Common myeloid progenitor, CD34-positive (primary cell): ENCODE data around the gene PLBD1.

Source experiments
- CTCF ChIA-PET: fragments of 350-600 bp; sonication (Branson Sonifier 250); formaldehyde crosslinking; loops from one replicate; lab custom pipeline; 2021; ENCODE audit warnings: antibody characterized with exemption; lab: Charles Lee
- POLR2A ChIA-PET: fragments of 350-600 bp; sonication (Branson Sonifier 250); formaldehyde crosslinking; loops from one replicate; lab custom pipeline; 2021; ENCODE audit warnings: antibody characterized with exemption; lab: Charles Lee
- DNase-seq, 3 donors: peaks; one replicate each; pipeline versions ENCODE4 v3.0.0 to v3.0.0-alpha.2; 2013
- H3K27ac ChIP-seq, 2 experiments: 1 replicate in 1 of 2; 2 replicates in 1 of 2; pipeline ENCODE4 v1.7.0; 2013; ENCODE audit warnings: inconsistent platforms in 2 of 2, low read length in 2 of 2, mild to moderate bottlenecking in 2 of 2, low read depth in 1 of 2, moderate library complexity in 1 of 2; ENCODE audit not compliant: severe bottlenecking in 2 of 2, insufficient read depth in 1 of 2, poor library complexity in 1 of 2
- H3K27me3 ChIP-seq, 5 experiments: replicated peaks in 2 of 5; 1 replicate in 3 of 5; 2 replicates in 2 of 5; pipeline versions ENCODE4 v1.6.1 to v1.7.0; 2013; ENCODE audit warnings: low read length in 4 of 5, mild to moderate bottlenecking in 2 of 5, moderate library complexity in 2 of 5, inconsistent platforms in 1 of 5; ENCODE audit not compliant: insufficient read depth in 5 of 5, control insufficient read depth in 4 of 5
- H3K36me3 ChIP-seq, 4 experiments: 1 replicate in 2 of 4; 2 replicates in 2 of 4; pipeline versions ENCODE4 v1.6.1 to v1.7.0; 2013; ENCODE audit warnings: low read length in 3 of 4, control low read depth in 1 of 4, mild to moderate bottlenecking in 1 of 4; ENCODE audit not compliant: control insufficient read depth in 4 of 4, insufficient read depth in 4 of 4
- H3K4me1 ChIP-seq, 4 experiments: 1 replicate in 3 of 4; 2 replicates in 1 of 4; pipeline versions ENCODE4 v1.6.1 to v1.7.1; 2013; ENCODE audit warnings: low read length in 3 of 4, mild to moderate bottlenecking in 3 of 4, control low read depth in 1 of 4, inconsistent platforms in 1 of 4, moderate library complexity in 1 of 4; ENCODE audit not compliant: control insufficient read depth in 4 of 4, insufficient read depth in 4 of 4; ENCODE audit errors: control extremely low read depth in 1 of 4
- H3K4me3 ChIP-seq, 7 experiments: 1 replicate in 4 of 7; 2 replicates in 3 of 7; pipeline versions ENCODE4 v1.5.1 to v1.7.0; 2013; ENCODE audit warnings: mild to moderate bottlenecking in 7 of 7, low read length in 6 of 7, moderate library complexity in 6 of 7, inconsistent platforms in 2 of 7, low read depth in 2 of 7, control low read depth in 1 of 7; ENCODE audit not compliant: insufficient read depth in 4 of 7, control insufficient read depth in 1 of 7; ENCODE audit errors: extremely low read depth in 1 of 7
- H3K9me3 ChIP-seq, 5 experiments: 1 replicate in 4 of 5; 2 replicates in 1 of 5; pipeline versions ENCODE4 v1.6.1 to v1.7.1; 2013; ENCODE audit warnings: low read length in 4 of 5, mild to moderate bottlenecking in 2 of 5, inconsistent platforms in 1 of 5, low read depth in 1 of 5, moderate library complexity in 1 of 5; ENCODE audit not compliant: control insufficient read depth in 4 of 5, insufficient read depth in 2 of 5; ENCODE audit errors: control extremely low read depth in 1 of 5
- WGBS: methylation state at CpG from one replicate; pipeline ENCODE4 v1.1.5; 2013; ENCODE audit not compliant: insufficient coverage; 5-methylcytosine and 5-hydroxymethylcytosine counted together

Gene PLBD1

DNA sequence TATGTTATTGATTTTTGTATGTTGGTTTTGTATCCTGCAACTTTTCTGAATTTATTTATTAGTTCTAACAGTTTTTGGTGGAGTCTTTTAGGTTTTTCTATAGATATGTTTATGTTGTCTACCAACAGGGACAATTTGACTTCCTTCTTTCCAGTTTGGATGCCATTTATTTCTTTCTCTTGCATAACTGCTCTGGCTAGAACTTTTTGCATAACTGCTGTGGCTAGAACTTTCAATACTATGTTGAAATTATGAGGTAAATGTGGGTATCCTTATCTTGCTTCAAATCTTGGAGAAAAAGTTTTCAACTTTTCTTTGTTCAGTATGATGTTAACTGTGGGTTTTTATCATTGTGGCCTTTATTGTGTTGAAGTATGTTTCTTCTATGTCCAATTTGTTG lies 39.9 kb upstream of the PLBD1 start:
- Histone ChIP-seq H3K27ac (no peak overlapping the region), H3K27me3 (no peaks in the 10 kb centered on the region), H3K9me3 (peaks cover 0 to 43% (median 6%) of the 10 kb centered on the region in 5 experiments), H3K36me3 (no peaks in the 10 kb centered on the region), H3K4me1 (no peaks in the 10 kb centered on the region), H3K4me3 (no peak overlapping the region)
- ChIA-PET POLR2A (no interaction called here), CTCF (no interaction called here)
- DNase-seq: peak in 2 of 3 donors; percentile 15 to 16

DNA sequence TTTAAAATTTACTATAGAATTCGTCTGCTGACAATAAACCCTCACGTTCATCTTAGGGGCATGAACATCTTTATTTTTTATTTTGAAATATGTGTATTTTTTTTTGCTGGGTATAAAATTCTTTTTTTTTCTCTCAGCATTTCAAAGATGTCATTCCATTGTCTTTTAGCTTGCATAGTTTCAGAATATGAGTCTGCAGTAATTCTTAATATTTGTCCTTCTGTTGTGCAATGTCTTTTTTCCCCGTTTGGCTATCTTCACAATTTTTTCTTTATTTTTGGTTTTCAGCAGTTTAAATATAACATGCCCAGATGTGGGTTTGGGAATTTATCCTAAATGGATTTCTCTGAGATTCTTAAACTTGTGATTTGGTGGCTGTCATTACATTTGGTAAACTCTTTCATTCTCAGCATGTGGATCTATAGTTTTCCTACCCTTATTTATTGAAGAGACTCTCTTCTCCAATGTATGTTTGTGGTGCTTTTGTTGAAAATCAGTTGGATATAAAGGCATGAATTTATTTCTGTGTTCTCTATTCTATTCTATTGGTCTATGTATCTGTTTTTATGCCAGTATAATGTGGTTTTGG lies 37.8 kb upstream of the PLBD1 start:
- H3K27ac ChIP-seq: no peak overlapping the region
- WGBS: no CpG with 5 or more reads among the region's 3 CpGs
- H3K36me3 ChIP-seq: no peaks in the 10 kb centered on the region
- H3K4me3 ChIP-seq: no peak overlapping the region
- ChIA-PET CTCF (no interaction called here), POLR2A (no interaction called here)
- DNase-seq: peak in 2 of 3 donors; percentile 19 to 36
- peaks cover 0 to 28% (median 5%) of the 10 kb centered on the region in 5 experiments for H3K9me3 ChIP-seq
- no peaks in the 10 kb centered on the region for H3K27me3 ChIP-seq
- H3K4me1 ChIP-seq: no peaks in the 10 kb centered on the region

DNA sequence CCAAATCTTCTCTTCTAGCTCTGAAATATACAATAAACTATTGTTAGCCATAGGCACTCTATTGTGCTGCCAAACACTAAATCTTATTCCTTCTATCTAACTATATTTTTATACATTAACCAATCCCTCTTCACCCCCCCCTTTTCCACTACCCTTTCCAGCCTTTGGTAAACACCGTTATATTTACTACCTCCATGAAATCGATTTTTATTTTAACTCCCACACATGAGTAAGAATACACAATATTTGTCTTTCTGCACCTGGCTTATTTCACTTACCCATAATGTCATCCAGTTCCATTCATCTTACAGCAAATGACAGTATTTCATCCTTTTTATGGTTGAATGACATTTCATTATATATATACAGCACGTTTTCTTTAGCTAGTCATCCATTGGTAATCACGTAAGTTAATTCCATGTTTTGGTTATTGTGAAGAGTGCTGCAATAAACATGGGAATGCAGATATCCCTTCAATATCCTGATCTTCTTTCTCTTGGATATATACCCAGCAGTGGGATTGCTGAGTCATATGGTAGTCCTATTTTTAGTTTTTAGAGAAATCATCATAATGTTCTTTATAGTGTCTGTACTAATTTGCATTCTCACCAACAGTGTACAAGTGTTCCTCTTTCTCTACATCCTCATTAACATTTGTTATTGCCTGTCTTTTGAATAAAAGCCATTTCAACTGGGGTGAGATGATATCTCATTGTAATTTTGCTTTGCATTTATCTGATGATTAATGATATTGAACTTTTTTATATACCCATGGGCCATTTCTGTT lies 34.2 kb upstream of the PLBD1 start:
- WGBS: 100% methylated on average over 2 of the region's 4 CpGs
- POLR2A ChIA-PET: no interaction called here

DNA sequence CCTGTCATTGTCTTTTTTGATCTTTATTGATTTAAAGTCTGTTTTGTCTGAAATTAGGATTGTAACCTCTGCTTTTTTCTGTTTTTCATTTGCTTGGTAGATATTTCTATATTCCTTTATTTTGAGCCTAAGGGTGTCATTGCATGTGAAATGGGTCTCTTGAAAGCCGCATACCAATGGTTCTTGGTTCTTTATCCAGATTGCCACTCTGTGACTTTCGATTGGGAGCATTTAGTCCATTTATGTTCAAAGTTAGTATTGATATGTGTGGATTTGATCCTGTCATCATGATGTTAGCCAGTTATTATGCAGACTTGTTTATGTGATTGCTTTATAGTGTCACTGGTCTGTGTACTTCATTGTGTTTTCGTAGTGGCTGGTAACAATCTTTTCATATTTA lies 29.8 kb upstream of the PLBD1 start:
- H3K36me3 ChIP-seq: no peaks in the 10 kb centered on the region
- ChIA-PET CTCF (interaction anchor here (1.5 kb wide), 1 partner anchor 22 kb away, joined by 3 read pairs; no protein-coding TSS in a partner anchor), POLR2A (no interaction called here)
- H3K4me3 ChIP-seq: no peak overlapping the region
- no peak overlapping the region for H3K27ac ChIP-seq
- 100% methylated on average over 1 of the region's 3 CpGs for WGBS
- no peaks in the 10 kb centered on the region for H3K27me3 ChIP-seq
- H3K4me1 ChIP-seq: no peaks in the 10 kb centered on the region
- no peak for DNase-seq
- H3K9me3 ChIP-seq: peaks cover 0 to 17% (median 2%) of the 10 kb centered on the region in 5 experiments

More for the DNA sequence above, 34.2 kb upstream of the PLBD1 start:
- no peak for DNase-seq
- Histone ChIP-seq H3K4me1 (no peaks in the 10 kb centered on the region), H3K9me3 (peaks cover 2 to 36% (median 6%) of the 10 kb centered on the region in 5 experiments), H3K27me3 (no peaks in the 10 kb centered on the region), H3K27ac (no peak overlapping the region), H3K36me3 (no peaks in the 10 kb centered on the region), H3K4me3 (no peak overlapping the region)
- CTCF ChIA-PET: interaction anchor here (1.0 to 2.1 kb wide), 2 partner anchors 17 to 114 kb away, joined by 3 to 5 read pairs; no protein-coding TSS in a partner anchor

DNA sequence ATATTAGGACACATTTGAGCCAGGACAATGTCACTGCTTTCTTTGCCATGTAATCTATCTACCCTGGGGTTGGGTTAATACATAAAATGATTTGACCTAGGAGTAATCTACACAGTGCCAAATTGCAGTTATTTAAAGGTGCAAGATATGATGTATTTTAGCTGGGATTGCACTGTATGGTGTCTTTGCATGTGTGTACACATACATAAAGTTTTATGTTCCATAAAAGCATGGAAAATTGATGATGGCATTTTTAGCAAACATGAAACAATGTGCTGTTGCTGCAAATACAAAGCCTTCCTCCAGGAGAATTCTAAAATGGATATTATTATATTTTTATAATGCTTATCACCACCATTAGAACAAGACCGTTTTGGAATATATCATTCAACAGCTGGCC lies 24.0 kb upstream of the PLBD1 start:
- Histone ChIP-seq H3K27ac (no peak overlapping the region), H3K27me3 (no peaks in the 10 kb centered on the region), H3K9me3 (peaks cover 0 to 2% (median 0%) of the 10 kb centered on the region in 5 experiments), H3K36me3 (no peaks in the 10 kb centered on the region), H3K4me1 (no peaks in the 10 kb centered on the region), H3K4me3 (no peak overlapping the region)
- CTCF ChIA-PET: no interaction called here
- WGBS: 100% methylated on average over 1 of the region's 1 CpG
- no peak for DNase-seq
- POLR2A ChIA-PET: no interaction called here

DNA sequence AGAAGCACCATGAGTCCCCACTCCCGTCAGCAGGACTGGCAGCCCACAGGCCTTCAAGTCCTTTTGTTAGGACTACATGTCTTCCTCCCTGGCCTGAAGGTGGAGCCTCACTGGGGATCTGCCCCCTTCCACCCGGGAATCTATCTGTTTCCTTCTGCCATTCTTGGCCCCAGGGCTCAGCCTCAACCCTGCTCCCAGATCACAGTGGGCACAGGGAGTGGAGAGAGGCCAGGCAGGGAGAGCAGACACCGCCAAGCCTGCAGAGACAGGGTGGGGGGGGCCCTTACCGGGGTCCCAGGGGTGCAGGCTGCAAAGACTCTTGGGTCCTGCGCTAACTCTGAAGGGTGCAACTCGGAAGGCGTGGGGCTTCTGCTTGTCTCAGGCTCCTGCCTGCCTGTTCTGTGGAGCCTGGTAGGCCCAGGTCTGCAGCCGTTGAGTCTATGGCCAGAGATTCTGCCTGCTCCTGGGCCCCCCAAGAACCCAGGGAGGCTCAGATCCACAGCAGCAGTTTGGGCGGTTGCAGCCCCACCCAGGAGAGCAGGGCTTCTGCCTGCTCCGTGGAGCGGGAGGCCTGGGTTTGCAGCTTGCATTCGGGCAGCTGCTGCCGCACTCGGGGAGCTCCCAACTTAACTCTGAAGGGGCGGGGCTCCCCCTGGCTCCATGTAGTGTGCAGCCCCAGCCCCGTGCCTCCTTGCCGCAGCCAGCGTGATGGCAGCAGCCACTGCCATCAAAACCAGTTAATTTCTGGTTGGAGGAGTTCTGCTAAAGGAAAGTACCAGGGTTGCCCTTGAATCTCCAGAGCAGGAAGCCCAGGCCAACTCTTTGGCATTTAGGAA lies 21.7 kb upstream of the PLBD1 start:
- no peaks in the 10 kb centered on the region for H3K4me1 ChIP-seq
- ChIA-PET CTCF (no interaction called here), POLR2A (no interaction called here)

More for the DNA sequence above, 21.7 kb upstream of the PLBD1 start:
- Histone ChIP-seq H3K4me3 (no peak overlapping the region), H3K27ac (no peak overlapping the region), H3K36me3 (no peaks in the 10 kb centered on the region), H3K9me3 (peaks cover 0 to 2% (median 0%) of the 10 kb centered on the region in 5 experiments), H3K27me3 (no peaks in the 10 kb centered on the region)
- WGBS: over 99% methylated on average over 15 of the region's 18 CpGs
- no peak for DNase-seq
